ENCODE measurements around the gene JAKMIP2. TPM values are rescaled to one million over a fixed set of nuclear protein-coding genes. Genes with fewer than 3 reads are reported as not detected.
"Not testable (repeated sequence)": the region's sequence is repeated elsewhere in the genome, so short reads cannot be mapped to it uniquely, and the experiment has no call there.

The JAKMIP2 gene
- total and polyA plus RNA-seq, 12 donors: 0.06 to 0.71 (median 0.14) TPM; not detected in 3

DNA sequence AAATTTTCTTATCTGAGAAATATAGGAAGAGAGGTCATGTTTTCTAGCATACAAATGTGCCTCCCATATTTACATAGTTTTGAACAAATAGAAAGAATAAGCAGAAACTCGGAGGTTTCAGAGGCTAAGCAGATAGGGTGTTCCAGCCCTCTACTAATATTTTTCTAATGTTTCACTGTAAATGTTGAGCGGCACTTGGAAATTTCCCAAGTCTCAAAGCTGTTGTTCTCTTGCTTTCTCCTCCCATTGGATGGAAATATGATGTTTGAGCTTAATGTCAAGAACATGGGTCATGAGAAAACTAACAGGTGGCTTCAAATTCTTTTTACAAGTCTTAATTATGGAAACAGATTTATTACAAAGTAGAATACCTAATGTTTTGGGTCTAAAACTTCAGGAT is 43.8 kb upstream of the JAKMIP2 start:
- H3K4me1 ChIP-seq: no peaks in the 10 kb centered on the region
- H3K27me3 ChIP-seq: peaks cover 0 to 16% (median 3%) of the 10 kb centered on the region in 7 donors
- intact Hi-C loops (cut with DNase I): loop anchor here in 1 of 10 donors (5.0 kb wide), 1 partner anchor 371 kb away; no protein-coding TSS in a partner anchor
- no peak for TF ChIP-seq CTCF (IDR thresholded peaks at IDR 0.05)
- ATAC-seq: no peak
- DNase-seq: no peak
- H3K27ac ChIP-seq: no peak overlapping the region
- H3K36me3 ChIP-seq: no peaks in the 10 kb centered on the region
- H3K9me3 ChIP-seq: no peaks in the 10 kb centered on the region
- 54 to 71% methylated on average over 2 of the region's 2 CpGs for WGBS, 2 donors
- no peak overlapping the region for H3K4me3 ChIP-seq

DNA sequence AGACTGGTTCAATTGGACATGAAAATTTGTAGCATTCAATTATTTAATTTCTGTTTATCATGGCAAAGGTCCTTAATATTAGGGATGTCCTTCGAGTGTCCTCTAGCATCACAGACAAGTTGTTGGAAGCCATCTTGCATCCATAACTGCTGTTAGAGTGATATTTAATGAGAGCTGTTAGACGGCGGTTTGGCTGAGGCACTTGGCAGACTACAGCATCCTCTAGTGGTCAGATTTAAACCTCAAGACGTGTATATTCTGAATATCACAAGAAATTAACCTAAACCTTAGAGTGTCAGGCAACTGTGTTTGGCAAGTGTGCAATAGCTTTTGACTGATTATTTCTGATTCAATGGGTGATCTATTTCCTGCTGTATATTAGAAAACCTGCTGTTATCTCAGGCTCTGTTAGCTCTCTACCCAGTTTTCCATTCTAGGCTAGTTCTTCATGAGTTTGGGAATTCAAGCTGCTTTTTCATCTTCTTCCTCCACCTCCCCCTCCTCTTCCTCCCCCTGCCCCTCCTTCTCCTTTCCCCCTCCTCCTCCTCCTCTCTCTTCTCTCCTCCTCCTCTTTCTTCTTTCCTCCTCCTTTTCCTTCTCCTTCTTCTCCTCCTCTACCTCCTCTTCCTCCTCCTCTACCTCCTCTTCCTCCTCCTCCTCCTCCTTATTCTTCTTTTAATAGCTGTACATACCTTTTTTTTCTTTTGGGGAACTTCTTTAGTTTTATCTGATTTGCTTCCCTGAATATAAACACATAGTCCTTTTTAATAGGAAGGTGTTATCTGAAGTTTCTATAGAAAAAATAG is 40.4 kb upstream of the JAKMIP2 start:
- no peak overlapping the region for H3K4me3 ChIP-seq

DNA sequence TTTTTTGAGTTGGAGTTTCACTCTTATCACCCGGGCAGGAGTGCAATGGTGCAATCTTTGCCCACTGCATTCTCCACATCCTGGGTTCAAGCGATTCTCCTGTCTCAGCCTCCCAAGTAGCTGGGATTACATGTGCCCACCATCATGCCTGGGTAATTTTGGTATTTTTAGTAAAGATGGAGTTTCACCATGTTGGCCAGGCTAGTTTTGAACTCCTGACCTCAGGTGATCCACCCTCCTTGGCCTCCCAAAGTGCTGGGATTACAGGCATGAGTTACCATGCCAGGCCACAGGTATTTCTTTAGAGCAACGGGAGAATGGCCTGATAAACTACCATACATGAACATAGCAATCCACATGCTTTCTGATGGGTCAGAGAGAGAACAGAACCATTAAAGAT is 39.7 kb upstream of the JAKMIP2 start:
- not testable (repeated sequence) for ATAC-seq, H3K27ac ChIP-seq, H3K36me3 ChIP-seq, H3K4me1 ChIP-seq, H3K4me3 ChIP-seq, DNase-seq, H3K9me3 ChIP-seq
- 93 to 96% methylated on average over 3 of the region's 3 CpGs for WGBS, 2 donors
- H3K27me3 ChIP-seq: peaks cover 0 to 17% (median 0%) of the 10 kb centered on the region in 7 donors
- intact Hi-C loops (cut with DNase I): loop anchor here (1.0 to 5.0 kb wide), 5 partner anchors 193 to 195 kb away; no protein-coding TSS in a partner anchor

More for the DNA sequence above, 40.4 kb upstream of the JAKMIP2 start:
- intact Hi-C loops (cut with DNase I): loop anchor here (1.0 to 5.0 kb wide), 5 partner anchors 194 to 196 kb away; no protein-coding TSS in a partner anchor
- ATAC-seq (peak in 5 of 8 donors; percentile 66 to 83 (median 76)), DNase-seq (peak in 1 of 2 donors; percentile 26)
- 3 to 5% methylated on average over 4 of the region's 4 CpGs for WGBS, 2 donors
- no peak overlapping the region for H3K27ac ChIP-seq
- H3K36me3 ChIP-seq: no peaks in the 10 kb centered on the region
- peaks cover 0 to 19% (median 0%) of the 10 kb centered on the region in 7 donors for H3K27me3 ChIP-seq
- no peaks in the 10 kb centered on the region for H3K4me1 ChIP-seq
- peak; percentile 59 to 90 (median 76) for TF ChIP-seq CTCF (IDR thresholded peaks at IDR 0.05)
- no peaks in the 10 kb centered on the region for H3K9me3 ChIP-seq

- WGBS, 2 donors: 85 to 89% methylated on average over 5 of the region's 5 CpGs
- TF ChIP-seq CTCF (IDR thresholded peaks at IDR 0.05): no peak
- ATAC-seq: no peak
Measured at GRCh38 chr5:147821766-147822165, 39.2 kb upstream of the JAKMIP2 start.

More at GRCh38 chr5:147821766-147822165, 39.2 kb upstream of the JAKMIP2 start:
- Histone ChIP-seq H3K4me3 (no peak overlapping the region), H3K9me3 (no peaks in the 10 kb centered on the region), H3K27ac (no peak overlapping the region), H3K36me3 (no peaks in the 10 kb centered on the region), H3K4me1 (no peaks in the 10 kb centered on the region), H3K27me3 (peaks cover 0 to 13% (median 0%) of the 10 kb centered on the region in 7 donors)
- intact Hi-C loops (cut with DNase I): loop anchor here (1.0 to 5.0 kb wide), 5 partner anchors 192 to 195 kb away; no protein-coding TSS in a partner anchor
- DNase-seq: no peak
